Measurements from ENCODE around the gene MAPK7. TPM values are rescaled to one million over a fixed set of nuclear protein-coding genes. Genes with fewer than 3 reads are reported as not detected.

Gene MAPK7
- total and polyA plus RNA-seq, 2 of the 4 experiments (the other 2 are of a cell fraction), result 9.7 to 25.4 TPM

GRCh38 chr17:19357351-19357750 is 20.9 kb upstream of the MAPK7 start:
- Histone ChIP-seq H3K9ac (ENCODE audit: low read depth, low read length) (no peak overlapping the region), H2AK9ac (replicated peaks; ENCODE audit: low read depth, low read length, poor library complexity) (peak overlapping the region; percentile 7), H4K5ac (ENCODE audit: low read depth, low read length) (no peak overlapping the region), H3K79me1 (ENCODE audit: low read depth in 1 of 2, low read length in 2 of 2) (peaks cover 4 to 11% of the 10 kb centered on the region in 2 experiments; a peak in 3 of 4 replicates), H3K18ac (ENCODE audit: low read depth, low read length) (no peak overlapping the region), H3K14ac (replicated peaks; ENCODE audit: low read depth, low read length) (no peak overlapping the region), H2BK120ac (ENCODE audit: low read depth, low read length) (no peak overlapping the region), H2BK20ac (ENCODE audit: low read depth, low read length) (no peak overlapping the region), H3K4ac (ENCODE audit: low read depth, low read length) (no peak overlapping the region), H3K9me1 (ENCODE audit: insufficient read depth, low read length) (peaks cover 9% of the 10 kb centered on the region), H2AK5ac (ENCODE audit: low read depth, low read length) (no peak overlapping the region), H3K4me1 (ENCODE audit: control insufficient read depth, insufficient read depth, low read length) (no peaks in the 10 kb centered on the region), H3K56ac (ENCODE audit: extremely low read depth, insufficient read depth, low read length) (no peak overlapping the region), H4K20me1 (ENCODE audit: insufficient read depth, low read length) (no peaks in the 10 kb centered on the region; the same call in 1 of the 2 replicates), H3K4me3 (ENCODE audit: insufficient read depth, low read depth, low read length) (no peak overlapping the region), H3K27me3 (ENCODE audit: control insufficient read depth, insufficient read depth, low read length) (no peaks in the 10 kb centered on the region), H4K8ac (ENCODE audit: low read depth in 2 of 2, low read length in 2 of 2) (no peak overlapping the region), H3K27ac (ENCODE audit: insufficient read depth, low read length) (no peak overlapping the region), H2AFZ (replicated peaks; ENCODE audit: low read length, poor library complexity) (no peak overlapping the region), H3K9me3 (ENCODE audit: control insufficient read depth, insufficient read depth, low read length) (no peaks in the 10 kb centered on the region), H2BK5ac (ENCODE audit: low read depth, low read length, poor library complexity, severe bottlenecking) (no peak overlapping the region), H3K23ac (ENCODE audit: low read depth, low read length) (no peak overlapping the region), H4K91ac (ENCODE audit: insufficient read depth, low read depth, low read length) (no peak overlapping the region), H3K36me3 (ENCODE audit: control insufficient read depth, insufficient read depth, low read length) (peaks cover 6% of the 10 kb centered on the region), H3K4me2 (ENCODE audit: low read depth, low read length) (no peak overlapping the region), H2BK15ac (ENCODE audit: low read depth, low read length) (no peak overlapping the region)
- dilution Hi-C loops (cut with HindIII; ENCODE audit: low sequenced_read_pairs, unreplicated experiment), result no loop called here
- WGBS, 2 experiments (ENCODE audit: extremely low coverage in 2 of 2, insufficient read length in 1 of 2), result 100% methylated on average over 3 of the region's 7 CpGs; no CpG with 5 or more reads in 1 of the 2 experiments
- no TSS peak for BruUV-seq (replicated peaks)
- TF ChIP-seq NFE2L2 (IDR thresholded peaks at IDR 0.05; ENCODE audit: low read depth, low read length) (no peak), RAD21 (IDR thresholded peaks at IDR 0.05; ENCODE audit: low read length) (no peak), RFX5 (IDR thresholded peaks at IDR 0.05; ENCODE audit: low read depth, low read length) (no peak), MXI1 (IDR thresholded peaks at IDR 0.05; ENCODE audit: borderline replicate concordance, low read depth, low read length) (no peak), CEBPB (IDR thresholded peaks at IDR 0.05; ENCODE audit: low read depth, low read length) (no peak), POLR2A (IDR thresholded peaks at IDR 0.05; ENCODE audit: low read depth, low read length) (no peak), MAZ (IDR thresholded peaks at IDR 0.05; ENCODE audit: borderline replicate concordance, low read depth, low read length) (no peak), SMC3 (IDR thresholded peaks at IDR 0.05; ENCODE audit: low read depth, low read length) (no peak), CHD1 (IDR thresholded peaks at IDR 0.05; ENCODE audit: low read depth, low read length) (no peak), RCOR1 (IDR thresholded peaks at IDR 0.05; ENCODE audit: insufficient replicate concordance, low read length) (no peak), MAFK (IDR thresholded peaks at IDR 0.05; ENCODE audit: low read depth, low read length) (no peak), BHLHE40 (IDR thresholded peaks at IDR 0.05; ENCODE audit: low read depth, low read length) (no peak)
- intact Hi-C loops (cut with micrococcal nuclease), result no loop called here
- no peak for ATAC-seq (ENCODE audit: low read depth)
- ChIA-PET CTCF (no interaction called here), POLR2A (ENCODE audit: unreplicated experiment) (no interaction called here)
- in situ Hi-C loops (cut with MboI; ENCODE audit: low sequenced_read_pairs), result no loop called here
- no peak for DNase-seq

Measured in IMR-90 (cell line).